ENCODE measurements around the gene TMEM151B. TPM values are rescaled to one million over a fixed set of nuclear protein-coding genes. Genes with fewer than 3 reads are reported as not detected.

The TMEM151B gene
- total and polyA plus RNA-seq, 10 of the 15 experiments (the other 5 are each of a cell fraction or from before 2014, with no cell fraction given) = 0.01 to 0.19 (median 0.05) TPM; not detected in 6

GRCh38 chr6:44229376-44230033 is 40.7 kb upstream of the TMEM151B start:
- H3K9me3 ChIP-seq (replicated peaks; ENCODE audit: control insufficient read depth, insufficient read depth, low read length) = no peaks in the 10 kb centered on the region
- ATAC-seq = no peak
- ChIA-PET POLR2A (interaction anchor here (1.2 kb wide), 1 partner anchor 56 kb away, joined by 3 read pairs; no protein-coding TSS in a partner anchor), CTCF (interaction anchor here (1.9 kb wide), 1 partner anchor 57 kb away, joined by 5 read pairs; no protein-coding TSS in a partner anchor), RAD21 (ENCODE audit: unreplicated experiment) (no interaction called here), SMC1A (ENCODE audit: uncharacterized antibody, unreplicated experiment) (no interaction called here)
- H3K9ac ChIP-seq (ENCODE audit: control insufficient read depth, insufficient read depth, low read length) = no peak overlapping the region
- FAIRE-seq = no peak
- H3K27me3 ChIP-seq (replicated peaks in 1 of 2; ENCODE audit: control insufficient read depth in 2 of 2, insufficient read depth in 2 of 2, low read length in 1 of 2) = no peaks in the 10 kb centered on the region
- no peak overlapping the region for H3K27ac ChIP-seq (ENCODE audit: control insufficient read depth, insufficient read depth)
- in situ Hi-C loops (cut with MboI) = loop anchor here (10.0 kb wide), 1 partner anchor 125 kb away; no protein-coding TSS in a partner anchor
- TF ChIP-seq FOS (IDR thresholded peaks at IDR 0.05; ENCODE audit: borderline replicate concordance, extremely low read depth, insufficient read length) (no peak), CEBPZ (IDR thresholded peaks at IDR 0.05; ENCODE audit: low read depth, low read length) (no peak), MTA3 (IDR thresholded peaks at IDR 0.05; ENCODE audit: borderline replicate concordance, low read length) (no peak), MLLT1 (IDR thresholded peaks at IDR 0.05) (no peak), CBFB (IDR thresholded peaks at IDR 0.05; ENCODE audit: low read depth) (no peak), ZNF274 (IDR thresholded peaks at IDR 0.05; ENCODE audit: insufficient read depth, insufficient read length) (no peak), HDGF (IDR thresholded peaks at IDR 0.05) (no peak), SRF (IDR thresholded peaks at IDR 0.05; ENCODE audit: low read depth in 2 of 2, low read length in 2 of 2) (no peak), IKZF2 (IDR thresholded peaks at IDR 0.05) (no peak), KDM1A (IDR thresholded peaks at IDR 0.05; ENCODE audit: borderline replicate concordance) (no peak), ATF3 (IDR thresholded peaks at IDR 0.05; ENCODE audit: borderline replicate concordance, extremely low read depth, low read depth, low read length) (no peak), SUZ12 (IDR thresholded peaks at IDR 0.05; ENCODE audit: unreplicated experiment) (no peak), TBL1XR1 (IDR thresholded peaks at IDR 0.05; ENCODE audit: low read depth, low read length) (no peak), NBN (IDR thresholded peaks at IDR 0.05) (no peak), GATAD2B (conservative IDR thresholded peaks at IDR 0.05; ENCODE audit: low read depth) (no peak), ZNF622 (IDR thresholded peaks at IDR 0.05) (no peak), ETV6 (conservative IDR thresholded peaks at IDR 0.05 in 1 of 2, IDR thresholded peaks at IDR 0.05 in 1 of 2; ENCODE audit: borderline replicate concordance in 1 of 2, low read depth in 1 of 2) (no peak)
- TF ChIP-seq, protein P1, sequence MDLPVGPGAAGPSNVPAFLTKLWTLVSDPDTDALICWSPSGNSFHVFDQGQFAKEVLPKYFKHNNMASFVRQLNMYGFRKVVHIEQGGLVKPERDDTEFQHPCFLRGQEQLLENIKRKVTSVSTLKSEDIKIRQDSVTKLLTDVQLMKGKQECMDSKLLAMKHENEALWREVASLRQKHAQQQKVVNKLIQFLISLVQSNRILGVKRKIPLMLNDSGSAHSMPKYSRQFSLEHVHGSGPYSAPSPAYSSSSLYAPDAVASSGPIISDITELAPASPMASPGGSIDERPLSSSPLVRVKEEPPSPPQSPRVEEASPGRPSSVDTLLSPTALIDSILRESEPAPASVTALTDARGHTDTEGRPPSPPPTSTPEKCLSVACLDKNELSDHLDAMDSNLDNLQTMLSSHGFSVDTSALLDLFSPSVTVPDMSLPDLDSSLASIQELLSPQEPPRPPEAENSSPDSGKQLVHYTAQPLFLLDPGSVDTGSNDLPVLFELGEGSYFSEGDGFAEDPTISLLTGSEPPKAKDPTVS (IDR thresholded peaks at IDR 0.05; ENCODE audit: low read depth, low read length) = no peak
- no TSS peak for BruUV-seq (replicated peaks)
- H3K4me1 ChIP-seq (ENCODE audit: control insufficient read depth, insufficient read depth, low read length) = peaks cover 8% of the 10 kb centered on the region
- H3K79me2 ChIP-seq (ENCODE audit: control insufficient read depth, insufficient read depth, low read length) = peaks cover 20% of the 10 kb centered on the region
- H4K20me1 ChIP-seq (ENCODE audit: control insufficient read depth, insufficient read depth) = no peaks in the 10 kb centered on the region
- H2AFZ ChIP-seq (ENCODE audit: control insufficient read depth, low read depth, low read length) = no peak overlapping the region
- H3K4me2 ChIP-seq (ENCODE audit: control insufficient read depth, insufficient read depth) = no peak overlapping the region
- DNase-seq (ENCODE audit: low read depth, low spot score) = no peak
- H3K4me3 ChIP-seq = no peak overlapping the region
- H3K36me3 ChIP-seq (ENCODE audit: control insufficient read depth in 2 of 2, insufficient read depth in 2 of 2, low read length in 1 of 2) = peaks cover 4 to 20% of the 10 kb centered on the region in 2 experiments; a peak in 3 of 4 replicates
- intact Hi-C loops (cut with micrococcal nuclease; ENCODE audit: unreplicated experiment) = no loop called here
- 92% methylated on average over 11 of the region's 11 CpGs for WGBS (ENCODE audit: insufficient coverage, insufficient replicate concordance, low lambda C conversion rate, missing lambda C conversion rate)

All from GM12878 (cell line).